Mesodermal cell (in vitro differentiated cells): ENCODE results near the gene AGBL1.

Experiments
- H3K27ac ChIP-seq: 2 replicates; pipeline ENCODE4 v1.7.0; 2013; ENCODE audit warnings: mild to moderate bottlenecking, low read depth, low read length, moderate library complexity; ENCODE audit not compliant: severe bottlenecking
- H3K36me3 ChIP-seq: 2 replicates; pipeline ENCODE4 v1.7.1; 2013; ENCODE audit warnings: mild to moderate bottlenecking, low read length, moderate library complexity; ENCODE audit not compliant: control insufficient read depth, insufficient read depth
- H3K4me1 ChIP-seq: one replicate; pipeline ENCODE4 v1.7.1; 2013; ENCODE audit warnings: mild to moderate bottlenecking, low read length; ENCODE audit not compliant: insufficient read depth, control insufficient read depth, poor library complexity, severe bottlenecking
- H3K4me3 ChIP-seq: 2 replicates; pipeline ENCODE4 v1.7.0; 2013; ENCODE audit warnings: low read length, control low read depth, mild to moderate bottlenecking; ENCODE audit not compliant: insufficient read depth, poor library complexity, severe bottlenecking; ENCODE audit errors: extremely low read depth
- H3K9me3 ChIP-seq: 2 replicates; pipeline ENCODE4 v1.7.1; 2013; ENCODE audit warnings: mild to moderate bottlenecking, low read length, moderate library complexity; ENCODE audit not compliant: control insufficient read depth
- WGBS, 2 experiments: methylation state at CpG; one replicate each; pipeline ENCODE4 v1.1.5; 2013; ENCODE audit warnings: missing lambda C conversion rate in 2 of 2; ENCODE audit not compliant: insufficient coverage in 2 of 2; 5-methylcytosine and 5-hydroxymethylcytosine counted together

The AGBL1 gene

DNA sequence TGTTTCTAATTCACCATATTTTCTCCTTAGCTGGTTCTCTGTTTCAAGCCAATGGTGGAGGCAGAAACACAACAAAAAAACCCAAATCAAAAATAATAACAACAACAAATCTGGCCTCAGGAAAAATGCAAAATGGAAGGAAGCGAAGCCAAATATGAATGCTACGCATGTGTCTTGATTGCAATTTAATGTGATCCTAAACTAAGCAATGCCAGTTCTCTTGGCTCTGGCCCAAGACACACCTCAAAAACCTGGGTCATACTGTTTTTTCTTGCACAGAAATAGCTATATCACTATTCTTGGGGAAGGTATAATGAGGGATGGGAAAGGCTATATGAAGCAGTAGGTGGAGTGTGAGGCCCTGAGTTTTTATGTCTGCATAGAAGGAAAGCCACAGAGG lies 724.7 kb downstream of the AGBL1 start:
- Histone ChIP-seq H3K36me3 (no peaks in the 10 kb centered on the region), H3K9me3 (no peaks in the 10 kb centered on the region), H3K4me3 (no peak overlapping the region), H3K27ac (no peak overlapping the region), H3K4me1 (no peaks in the 10 kb centered on the region)
- 71 to 88% methylated on average over 2 of the region's 2 CpGs for WGBS, 2 experiments

DNA sequence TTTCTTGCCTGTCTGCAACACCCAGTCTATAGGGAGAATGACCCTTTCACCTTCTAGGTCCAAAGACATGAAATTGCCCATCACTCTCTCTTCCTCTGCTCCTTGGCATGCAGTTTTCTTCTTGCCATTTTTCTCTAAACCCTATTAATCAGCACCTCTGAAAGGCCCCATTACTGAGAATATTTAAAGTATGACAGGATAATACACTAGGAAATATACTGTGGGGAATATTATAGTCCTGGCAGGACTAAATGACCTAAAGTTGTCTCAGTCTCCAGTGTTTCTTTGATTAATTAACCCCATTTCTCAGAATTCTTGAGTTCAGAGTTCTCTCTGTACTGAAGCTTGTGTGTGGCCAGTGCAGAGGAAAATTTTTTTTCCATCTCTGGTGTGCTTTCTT lies 730.7 kb downstream of the AGBL1 start:
- Histone ChIP-seq H3K27ac (no peak overlapping the region), H3K36me3 (no peaks in the 10 kb centered on the region), H3K4me3 (no peak overlapping the region), H3K9me3 (no peaks in the 10 kb centered on the region), H3K4me1 (no peaks in the 10 kb centered on the region)

DNA sequence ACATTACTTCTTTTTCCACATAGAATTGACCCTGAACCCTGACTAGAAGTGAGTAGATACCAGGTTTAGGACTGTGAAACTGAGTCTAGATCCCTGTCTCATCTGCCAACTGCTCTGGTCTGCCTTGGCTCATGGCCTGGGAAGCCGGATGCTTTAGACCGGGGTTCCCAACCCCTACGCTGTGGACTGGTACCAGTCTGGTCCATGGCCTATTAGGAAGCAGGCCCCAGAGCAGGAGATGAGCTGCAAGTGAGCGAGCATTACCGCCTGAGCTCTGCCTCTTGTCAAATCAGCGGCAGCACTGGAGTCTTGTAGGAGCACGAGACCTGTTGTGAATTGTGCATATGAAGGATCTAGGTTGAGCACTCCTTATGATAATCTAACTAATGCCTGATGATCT lies 734.2 kb downstream of the AGBL1 start:
- H3K4me3 ChIP-seq = no peak overlapping the region
- WGBS, 2 experiments = 94 to 95% methylated on average over 6 of the region's 7 CpGs
- H3K27ac ChIP-seq = no peak overlapping the region
- no peaks in the 10 kb centered on the region for H3K4me1 ChIP-seq
- no peaks in the 10 kb centered on the region for H3K36me3 ChIP-seq
- H3K9me3 ChIP-seq = no peaks in the 10 kb centered on the region

DNA sequence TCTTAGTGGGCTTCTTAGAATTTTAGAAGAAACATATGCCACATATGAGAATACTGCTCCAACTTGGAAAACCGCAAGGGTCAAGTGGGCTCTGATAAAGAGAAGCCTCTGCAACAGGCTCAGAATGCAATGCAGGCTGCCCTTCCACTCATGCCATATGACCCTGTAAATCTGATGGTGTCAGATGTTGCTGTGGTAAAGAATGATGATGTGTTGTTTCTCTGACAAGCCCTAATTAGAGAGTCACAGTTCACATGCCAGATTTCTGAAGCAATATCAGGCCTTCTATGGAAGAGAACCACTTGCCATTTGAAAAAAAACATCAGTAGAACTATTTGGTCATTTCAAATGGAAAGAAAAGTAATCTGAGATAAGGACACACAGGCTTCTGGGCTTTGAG lies 749.6 kb downstream of the AGBL1 start:
- no peaks in the 10 kb centered on the region for H3K9me3 ChIP-seq
- 63% methylated on average over 1 of the region's 1 CpG; no CpG with 5 or more reads in 1 of the 2 experiments for WGBS, 2 experiments
- no peak overlapping the region for H3K27ac ChIP-seq
- H3K4me3 ChIP-seq = no peak overlapping the region
- H3K36me3 ChIP-seq = no peaks in the 10 kb centered on the region
- no peaks in the 10 kb centered on the region for H3K4me1 ChIP-seq

DNA sequence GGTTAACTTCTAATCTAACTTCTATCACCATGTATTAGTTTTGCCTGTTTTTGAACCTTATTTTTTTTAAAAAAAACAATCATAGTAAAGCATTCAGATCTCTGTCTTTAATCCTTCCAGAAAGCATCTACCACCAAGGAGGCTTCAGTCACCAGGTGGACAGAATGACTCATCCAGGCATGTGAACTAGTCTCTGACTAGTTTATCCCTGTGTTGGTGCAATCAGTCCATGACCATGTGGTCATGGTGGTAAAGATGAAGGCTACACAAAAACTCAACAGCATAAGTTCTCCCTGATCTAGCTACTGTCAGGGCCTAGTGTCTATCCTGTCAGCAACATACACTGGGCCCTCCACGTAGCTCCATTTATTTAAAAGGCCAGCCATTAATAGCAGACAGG lies 750.6 kb downstream of the AGBL1 start:
- WGBS, 2 experiments = 100% methylated on average over 1 of the region's 1 CpG; no CpG with 5 or more reads in 1 of the 2 experiments
- Histone ChIP-seq H3K36me3 (no peaks in the 10 kb centered on the region), H3K27ac (no peak overlapping the region), H3K4me1 (no peaks in the 10 kb centered on the region), H3K9me3 (no peaks in the 10 kb centered on the region), H3K4me3 (no peak overlapping the region)

DNA sequence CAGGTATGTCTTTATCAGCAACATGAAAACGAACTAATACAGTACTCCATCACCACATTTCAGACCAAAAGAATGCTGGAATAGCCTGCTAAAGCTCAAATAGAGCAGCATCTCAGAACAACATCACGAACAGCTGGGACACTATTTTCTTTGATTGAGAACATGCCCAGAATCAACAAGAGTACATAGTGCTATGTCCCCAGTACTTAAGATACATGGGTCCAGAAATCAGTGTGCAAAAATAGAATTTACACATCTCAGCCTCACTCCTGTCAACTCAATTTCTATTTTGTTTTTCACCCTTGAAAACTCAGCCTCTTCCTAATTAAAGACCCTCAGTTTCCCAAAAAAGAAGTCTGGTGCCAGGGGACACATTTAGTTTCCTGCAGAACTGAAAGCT lies 753.9 kb downstream of the AGBL1 start:
- no peak overlapping the region for H3K27ac ChIP-seq
- no peaks in the 10 kb centered on the region for H3K9me3 ChIP-seq
- H3K4me3 ChIP-seq = no peak overlapping the region
- WGBS, 2 experiments = 84 to 91% methylated on average over 1 to 2 of the region's 2 CpGs
- H3K4me1 ChIP-seq = no peaks in the 10 kb centered on the region
- no peaks in the 10 kb centered on the region for H3K36me3 ChIP-seq

DNA sequence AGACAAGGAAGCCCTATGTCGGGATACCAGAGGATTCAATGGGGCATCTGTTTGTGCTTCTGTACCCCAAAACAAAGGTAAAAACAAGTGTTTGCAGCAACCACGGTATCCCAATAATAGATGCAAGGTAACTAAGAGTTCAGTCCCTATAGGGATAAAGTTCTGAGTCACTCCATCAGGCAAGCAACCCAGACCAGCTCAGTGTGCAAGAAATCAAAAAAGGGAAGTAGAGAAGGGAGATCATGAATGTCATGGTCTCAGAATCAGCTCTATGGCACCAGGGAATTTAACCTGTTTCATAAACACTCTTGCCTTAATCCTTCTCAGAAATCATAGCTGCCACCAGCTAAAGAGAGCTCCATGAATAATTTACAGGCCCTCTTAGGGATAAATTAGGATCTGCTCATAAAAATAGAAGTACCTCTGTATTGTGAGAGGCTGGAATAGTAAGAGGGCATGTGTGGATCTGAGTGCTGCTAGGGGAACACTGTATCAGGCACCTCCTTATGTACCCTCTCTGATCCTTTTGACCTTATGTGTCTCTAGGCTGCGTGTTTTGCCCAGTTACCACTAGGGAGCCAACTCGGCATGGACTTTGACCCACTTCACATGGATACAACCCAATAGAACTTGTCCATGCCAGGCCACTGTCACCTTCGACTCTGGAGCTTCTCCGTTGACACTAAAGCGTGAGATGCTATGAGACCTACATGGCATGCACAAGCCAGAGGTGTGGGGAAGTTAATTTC lies 754.6 kb downstream of the AGBL1 start:
- no peak overlapping the region for H3K4me3 ChIP-seq
- H3K4me1 ChIP-seq = no peaks in the 10 kb centered on the region
- 82 to 85% methylated on average over 6 to 7 of the region's 7 CpGs for WGBS, 2 experiments
- H3K27ac ChIP-seq = no peak overlapping the region
- no peaks in the 10 kb centered on the region for H3K36me3 ChIP-seq
- H3K9me3 ChIP-seq = no peaks in the 10 kb centered on the region

DNA sequence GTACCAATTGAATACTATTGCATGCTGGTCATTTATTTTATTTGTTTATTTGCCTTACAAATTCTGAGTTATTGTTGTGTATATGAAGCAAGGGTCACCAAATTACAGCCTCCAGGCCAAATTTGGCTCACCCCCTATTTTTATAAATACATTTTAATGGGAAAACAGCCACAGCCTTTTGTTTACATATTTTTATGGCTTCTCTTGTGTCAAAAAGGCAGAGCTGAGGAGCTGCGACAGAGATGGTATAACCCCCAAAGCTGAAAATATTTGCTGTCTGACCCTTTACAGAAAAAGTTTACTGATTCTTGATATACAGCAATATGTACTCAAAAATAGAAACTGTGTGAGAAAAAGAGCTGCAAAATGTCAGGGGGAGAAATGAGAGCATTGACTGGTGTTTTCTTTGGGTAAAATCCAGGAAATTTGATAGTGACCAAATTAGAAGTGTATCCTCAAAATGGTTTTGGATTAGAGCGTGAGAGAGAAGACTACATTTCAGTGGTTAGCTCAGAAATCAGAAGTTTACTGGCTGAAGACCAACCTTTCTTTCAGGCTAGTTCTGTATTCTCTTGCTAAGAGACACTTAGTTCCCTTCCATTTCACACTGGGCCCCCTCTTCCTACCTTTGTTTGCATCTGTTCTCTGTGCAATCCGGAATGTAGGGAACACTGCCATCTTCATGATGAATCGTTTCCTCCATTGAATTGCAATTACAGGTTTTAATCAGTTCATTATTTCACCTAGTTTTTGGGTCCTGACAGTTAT lies 757.8 kb downstream of the AGBL1 start:
- Histone ChIP-seq H3K9me3 (no peaks in the 10 kb centered on the region), H3K36me3 (no peaks in the 10 kb centered on the region), H3K4me3 (no peak overlapping the region), H3K4me1 (no peaks in the 10 kb centered on the region), H3K27ac (no peak overlapping the region)
- WGBS, 2 experiments = 83 to 100% methylated on average over 2 to 3 of the region's 4 CpGs

DNA sequence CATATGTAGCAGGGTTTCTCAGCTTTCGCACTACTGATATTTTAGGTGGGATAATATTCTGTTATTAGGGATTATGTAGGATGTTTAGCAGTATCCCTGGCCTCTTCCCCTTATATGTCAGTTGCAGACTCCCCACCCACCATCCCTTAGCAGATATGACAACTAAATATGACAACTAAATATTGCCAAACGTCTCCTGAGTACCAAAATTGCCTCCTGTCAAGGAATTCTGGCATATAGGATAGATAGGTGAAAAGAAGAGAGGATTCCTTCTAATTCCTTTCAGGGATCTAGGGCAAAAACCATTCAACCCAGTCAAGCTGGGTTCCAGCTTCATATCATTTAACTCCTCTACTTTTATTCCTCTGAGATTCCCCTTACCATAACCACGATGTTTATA lies 759.8 kb downstream of the AGBL1 start:
- H3K9me3 ChIP-seq = no peaks in the 10 kb centered on the region
- 100% methylated on average over 1 of the region's 3 CpGs; no CpG with 5 or more reads in 1 of the 2 experiments for WGBS, 2 experiments
- H3K36me3 ChIP-seq = no peaks in the 10 kb centered on the region
- no peak overlapping the region for H3K27ac ChIP-seq
- H3K4me3 ChIP-seq = no peak overlapping the region
- no peaks in the 10 kb centered on the region for H3K4me1 ChIP-seq

DNA sequence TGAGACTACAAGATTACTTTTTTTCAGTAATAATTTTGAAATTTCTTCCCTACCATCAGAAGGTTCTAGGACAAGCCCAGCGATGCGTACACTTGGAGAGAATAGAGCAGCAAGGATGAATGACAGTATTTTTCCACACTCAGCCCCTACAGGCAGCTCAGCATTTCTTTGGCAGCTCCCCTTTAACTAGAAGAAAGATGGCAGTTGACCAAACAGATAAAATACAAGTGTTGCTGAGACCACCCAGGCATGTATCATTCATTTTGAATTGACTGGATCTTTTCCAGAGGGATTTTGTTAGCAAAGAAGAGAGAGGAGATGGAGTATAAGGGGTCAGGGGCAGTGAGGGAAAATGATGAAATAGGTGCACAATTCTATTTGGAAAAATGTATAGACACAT lies 761.3 kb downstream of the AGBL1 start:
- WGBS, 2 experiments = no CpG with 5 or more reads among the region's 2 CpGs
- Histone ChIP-seq H3K4me1 (no peaks in the 10 kb centered on the region), H3K9me3 (no peaks in the 10 kb centered on the region), H3K36me3 (no peaks in the 10 kb centered on the region), H3K27ac (no peak overlapping the region), H3K4me3 (no peak overlapping the region)

DNA sequence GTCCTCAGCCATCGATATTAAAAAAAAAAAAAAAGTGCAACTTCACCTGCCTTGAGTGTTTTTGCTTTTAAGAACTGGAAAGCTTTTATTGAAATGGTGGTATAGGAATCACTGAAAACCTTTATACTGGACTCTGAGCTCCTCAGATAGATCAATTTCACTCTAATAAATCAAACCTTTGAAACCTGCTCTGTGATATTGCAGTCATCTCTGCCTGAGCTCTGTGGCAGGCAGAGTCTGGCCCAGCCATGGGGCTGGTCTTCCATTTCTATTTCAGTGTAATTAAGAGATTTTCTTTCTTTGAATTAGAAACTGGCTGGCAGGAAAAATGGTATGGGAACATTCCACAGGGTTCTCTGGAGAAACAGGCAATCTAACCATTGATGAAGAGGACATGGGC lies 762.5 kb downstream of the AGBL1 start:
- no CpG with 5 or more reads among the region's 1 CpG for WGBS, 2 experiments
- Histone ChIP-seq H3K4me3 (no peak overlapping the region), H3K9me3 (no peaks in the 10 kb centered on the region), H3K4me1 (no peaks in the 10 kb centered on the region), H3K27ac (no peak overlapping the region), H3K36me3 (no peaks in the 10 kb centered on the region)
